Stimulated activated CD4-positive, alpha-beta T cell treated with anti-CD3 and anti-CD28 coated beads, Interleukin-1b, Interleukin-23, amount 100 ng/mL, for 48 hours (primary cell): ENCODE measurements around the gene TCERG1L.
"Not testable (repeated sequence)": the region's sequence is repeated elsewhere in the genome, so short reads cannot be mapped to it uniquely, and the experiment has no call there.

Source experiments
- DNase-seq: peaks from one replicate; pipeline ENCODE4 v3.0.0-alpha.2; 2020

TCERG1L gene

GRCh38 chr10:131115801-131116200 is 195.7 kb downstream of the TCERG1L start:
- no peak for DNase-seq

- no peak for DNase-seq
Observed at GRCh38 chr10:131115321-131115720, 196.2 kb downstream of the TCERG1L start.

- no peak for DNase-seq
Observed at GRCh38 chr10:131114846-131115245, 196.7 kb downstream of the TCERG1L start.

GRCh38 chr10:131113709-131114291 is 197.7 kb downstream of the TCERG1L start:
- no peak for DNase-seq

GRCh38 chr10:131113165-131113564 is 198.4 kb downstream of the TCERG1L start:
- DNase-seq = no peak

GRCh38 chr10:131112691-131113090 is 198.8 kb downstream of the TCERG1L start:
- no peak for DNase-seq

- no peak for DNase-seq
Observed at GRCh38 chr10:131111471-131112080, 199.9 kb downstream of the TCERG1L start.

GRCh38 chr10:131111007-131111406 is 200.5 kb downstream of the TCERG1L start:
- no peak for DNase-seq

- no peak for DNase-seq
Observed at GRCh38 chr10:131110241-131110783, 201.2 kb downstream of the TCERG1L start.

- DNase-seq = no peak
Observed at GRCh38 chr10:131109726-131110125, 201.8 kb downstream of the TCERG1L start.

GRCh38 chr10:131109291-131109690 is 202.2 kb downstream of the TCERG1L start:
- DNase-seq = no peak

GRCh38 chr10:131107970-131108369 is 203.6 kb downstream of the TCERG1L start:
- no peak for DNase-seq

- no peak for DNase-seq
Observed at GRCh38 chr10:131102676-131103075, 208.8 kb downstream of the TCERG1L start.

GRCh38 chr10:131102147-131102546 is 209.4 kb downstream of the TCERG1L start:
- DNase-seq = no peak

GRCh38 chr10:131100418-131101410 is 210.8 kb downstream of the TCERG1L start:
- DNase-seq = not testable (repeated sequence)

GRCh38 chr10:131099028-131099726 is 212.3 kb downstream of the TCERG1L start:
- no peak for DNase-seq

GRCh38 chr10:131098416-131098952 is 213.0 kb downstream of the TCERG1L start:
- DNase-seq = no peak

- no peak for DNase-seq
Observed at GRCh38 chr10:131096031-131096430, 215.5 kb downstream of the TCERG1L start.

- no peak for DNase-seq
Observed at GRCh38 chr10:131095313-131095580, 216.3 kb downstream of the TCERG1L start.

- no peak for DNase-seq
Observed at GRCh38 chr10:131094527-131095312, 216.8 kb downstream of the TCERG1L start.

- no peak for DNase-seq
Observed at GRCh38 chr10:131093795-131094366, 217.6 kb downstream of the TCERG1L start.

- DNase-seq = no peak
Observed at GRCh38 chr10:131093346-131093745, 218.2 kb downstream of the TCERG1L start.
